Body of pancreas (tissue), 4 donors: ENCODE data around the gene NMUR2. TPM values are rescaled to one million over a fixed set of nuclear protein-coding genes. Genes with fewer than 3 reads are reported as not detected.

Experiments used
- ATAC-seq: fragments of 150-250 bp; one replicate; pipeline ENCODE4 v1.9.1; 2016
- DNase-seq, 4 donors: peaks; one replicate each; pipeline ENCODE4 v3.0.0-alpha.2; 2019
- H3K27ac ChIP-seq, 4 donors: fragments of 200-600 bp; sonication (generic); 1 replicate in 3 of 4; 2 replicates in 1 of 4; pipeline versions ENCODE4 v1.5.1 to v1.6.1; 2016 to 2019; ENCODE audit warnings: mild to moderate bottlenecking in 1 of 4, mixed read lengths in 1 of 4, moderate library complexity in 1 of 4
- H3K27me3 ChIP-seq, 2 donors: fragments of 200-600 bp; sonication (generic); one replicate each; pipeline ENCODE4 v1.6.0; 2016; ENCODE audit warnings: mild to moderate bottlenecking in 1 of 2
- H3K36me3 ChIP-seq, 2 donors: fragments of 200-600 bp; sonication (generic); replicated peaks in 1 of 2; 2 replicates each; pipeline ENCODE4 v1.5.1; 2016; ENCODE audit warnings: low read depth in 2 of 2; ENCODE audit not compliant: insufficient read depth in 1 of 2
- H3K4me1 ChIP-seq: fragments of 200-600 bp; sonication (generic); one replicate; pipeline ENCODE4 v1.6.0; 2016
- H3K4me3 ChIP-seq, 2 donors: fragments of 200-600 bp; sonication (generic); 1 replicate in 1 of 2; 2 replicates in 1 of 2; pipeline ENCODE4 v1.5.1; 2016 to 2019
- H3K9me3 ChIP-seq, 3 donors: fragments of 200-600 bp; sonication (generic); 1 replicate in 2 of 3; 2 replicates in 1 of 3; pipeline ENCODE4 v1.5.1; 2016
- CTCF ChIP-seq, 7 experiments: fragments of 450-650 bp in 4 of 7; fragments of 200-600 bp in 3 of 7; sonication (generic) in 3 of 7; IDR thresholded peaks; one replicate each; pipeline ENCODE4 v1.5.1; 2016 to 2019; ENCODE audit warnings: antibody characterized with exemption in 7 of 7
- POLR2A ChIP-seq, 3 donors: fragments of 450-650 bp; IDR thresholded peaks; one replicate each; pipeline ENCODE4 v1.6.1; 2016; ENCODE audit warnings: antibody characterized with exemption in 3 of 3, mild to moderate bottlenecking in 2 of 3
- WGBS, 2 donors: methylation state at CpG; one replicate each; pipeline ENCODE4 v1.1.5; 2017; 5-methylcytosine and 5-hydroxymethylcytosine counted together
- intact Hi-C: fragments of 100-400 bp; cut with DNase I; formaldehyde crosslinking; loops from one replicate; pipeline ENCODE4 v1.15.1; 2023
- total RNA-seq, 2 donors: library from RNA; depleted of rRNA; stranded (reverse); fragments of >200 nt; gene quantifications; one replicate each; pipeline ENCODE4 v1.1.0, GENCODE V29; 2016

Gene NMUR2
- total RNA-seq, 2 donors from 2014 or later, result not detected

GRCh38 chr5:152425083-152425482 is 20.0 kb upstream of the NMUR2 start:
- TF ChIP-seq POLR2A (IDR thresholded peaks at IDR 0.05) (no peak), CTCF (IDR thresholded peaks at IDR 0.05) (no peak)
- H3K27ac ChIP-seq, result no peak overlapping the region
- H3K4me1 ChIP-seq, result no peaks in the 10 kb centered on the region
- intact Hi-C loops, result no loop called here
- H3K4me3 ChIP-seq, result no peak overlapping the region
- no peak for ATAC-seq
- 70 to 76% methylated on average over 2 of the region's 2 CpGs for WGBS, 2 donors
- H3K27me3 ChIP-seq, result no peaks in the 10 kb centered on the region
- DNase-seq, result no peak
- no peaks in the 10 kb centered on the region for H3K36me3 ChIP-seq
- no peaks in the 10 kb centered on the region for H3K9me3 ChIP-seq

GRCh38 chr5:152424501-152424900 is 19.4 kb upstream of the NMUR2 start:
- no peak overlapping the region for H3K4me3 ChIP-seq
- H3K27ac ChIP-seq, result no peak overlapping the region
- ATAC-seq (no peak), DNase-seq (no peak)
- WGBS, 2 donors, result 61 to 62% methylated on average over 2 of the region's 2 CpGs
- H3K36me3 ChIP-seq, result no peaks in the 10 kb centered on the region
- intact Hi-C loops, result no loop called here
- H3K9me3 ChIP-seq, result no peaks in the 10 kb centered on the region
- TF ChIP-seq CTCF (IDR thresholded peaks at IDR 0.05), result no peak
- TF ChIP-seq POLR2A (IDR thresholded peaks at IDR 0.05), result no peak
- no peaks in the 10 kb centered on the region for H3K27me3 ChIP-seq
- H3K4me1 ChIP-seq, result no peaks in the 10 kb centered on the region

GRCh38 chr5:152422081-152422480 is 17.0 kb upstream of the NMUR2 start:
- WGBS, 2 donors, result 41 to 61% methylated on average over 2 of the region's 2 CpGs
- no peak for ATAC-seq

GRCh38 chr5:152412129-152412528 is 7.0 kb upstream of the NMUR2 start:
- TF ChIP-seq POLR2A (IDR thresholded peaks at IDR 0.05) (no peak), CTCF (IDR thresholded peaks at IDR 0.05) (no peak)
- Histone ChIP-seq H3K4me1 (no peaks in the 10 kb centered on the region), H3K36me3 (no peaks in the 10 kb centered on the region), H3K27me3 (no peaks in the 10 kb centered on the region), H3K27ac (no peak overlapping the region), H3K4me3 (no peak overlapping the region), H3K9me3 (no peaks in the 10 kb centered on the region)
- intact Hi-C loops, result no loop called here
- ATAC-seq (no peak), DNase-seq (no peak)
- WGBS, 2 donors, result 40 to 58% methylated on average over 1 of the region's 1 CpG

More at GRCh38 chr5:152422081-152422480, 17.0 kb upstream of the NMUR2 start:
- no peaks in the 10 kb centered on the region for H3K9me3 ChIP-seq
- no peaks in the 10 kb centered on the region for H3K27me3 ChIP-seq
- DNase-seq, result no peak
- H3K36me3 ChIP-seq, result no peaks in the 10 kb centered on the region
- intact Hi-C loops, result no loop called here
- TF ChIP-seq CTCF (IDR thresholded peaks at IDR 0.05) (no peak), POLR2A (IDR thresholded peaks at IDR 0.05) (no peak)
- H3K27ac ChIP-seq, result no peak overlapping the region
- no peak overlapping the region for H3K4me3 ChIP-seq
- H3K4me1 ChIP-seq, result no peaks in the 10 kb centered on the region

- Histone ChIP-seq H3K36me3 (no peaks in the 10 kb centered on the region), H3K4me3 (no peak overlapping the region), H3K27me3 (no peaks in the 10 kb centered on the region), H3K4me1 (no peaks in the 10 kb centered on the region), H3K9me3 (no peaks in the 10 kb centered on the region), H3K27ac (no peak overlapping the region)
- TF ChIP-seq POLR2A (IDR thresholded peaks at IDR 0.05) (no peak), CTCF (IDR thresholded peaks at IDR 0.05) (no peak)
- DNase-seq, result no peak
- 67 to 75% methylated on average over 1 of the region's 1 CpG for WGBS, 2 donors
- ATAC-seq, result no peak
- intact Hi-C loops, result no loop called here
Observed at GRCh38 chr5:152406082-152406481, 1.0 kb upstream of the NMUR2 start.
